Adipose tissue (tissue), 3 donors: Measurements from ENCODE around the gene ENG. TPM values are rescaled to one million over a fixed set of nuclear protein-coding genes. Genes with fewer than 3 reads are reported as not detected.
"Not testable (repeated sequence)": the region's sequence is repeated elsewhere in the genome, so short reads cannot be mapped to it uniquely, and the experiment has no call there.

Source experiments
- H3K27ac ChIP-seq: one replicate; pipeline ENCODE4 v1.5.1; 2013; ENCODE audit warnings: low read depth, low read length
- WGBS, 3 donors: extraction: QIAGEN DNeasy Blood & Tissue Kit; methylation state at CpG; one replicate each; pipeline ENCODE4 v1.1.7; 2013; 5-methylcytosine and 5-hydroxymethylcytosine counted together
- polyA plus RNA-seq, 3 donors: library from polyadenylated mRNA; stranded (reverse); fragments of 200-250 nt; gene quantifications; one replicate each; pipeline ENCODE4 v1.2.3, GENCODE V29; 2013
- donor health status: healthy with polysubstance abuse.
- donor health status: Bipolar disorder and iron deficiency.
- donor health status: healthy.

ENG gene
- polyA plus RNA-seq, 3 donors = 37.9 to 180 (median 107) TPM

GRCh38 chr9:127881715-127882114 is 27.3 kb upstream of the ENG start:
- not testable (repeated sequence) for H3K27ac ChIP-seq
- WGBS, 3 donors = 79 to 85% (median 84%) methylated on average over 3 of the region's 3 CpGs

- WGBS, 3 donors = 74 to 82% (median 74%) methylated on average over 8 of the region's 8 CpGs
- H3K27ac ChIP-seq = no peak overlapping the region
Observed at GRCh38 chr9:127880143-127880542, 25.7 kb upstream of the ENG start.

GRCh38 chr9:127878652-127879390 is 24.4 kb upstream of the ENG start:
- WGBS, 3 donors = 68 to 70% (median 68%) methylated on average over 8 of the region's 8 CpGs
- H3K27ac ChIP-seq = no peak overlapping the region

GRCh38 chr9:127878001-127878651 is 23.7 kb upstream of the ENG start:
- WGBS, 3 donors = 38 to 56% (median 52%) methylated on average over 18 of the region's 18 CpGs

GRCh38 chr9:127877566-127877998 is 23.1 kb upstream of the ENG start, which contains the start of gene AK1:
TSS of gene AK1 (minus strand) at chr9:127877675. CDS start at chr9:127874617, 3,058 bp downstream.
- WGBS, 3 donors = 1 to 2% (median 2%) methylated on average over 33 to 44 of the region's 44 CpGs

More at GRCh38 chr9:127878001-127878651, 23.7 kb upstream of the ENG start:
- no peak overlapping the region for H3K27ac ChIP-seq

GRCh38 chr9:127876764-127877562 is 22.5 kb upstream of the ENG start:
- 26 to 35% (median 33%) methylated on average over 25 to 26 of the region's 26 CpGs for WGBS, 3 donors
- no peak overlapping the region for H3K27ac ChIP-seq

More at GRCh38 chr9:127877566-127877998, 23.1 kb upstream of the ENG start, which contains the start of gene AK1:
- H3K27ac ChIP-seq = no peak within 1 kb of the TSS

GRCh38 chr9:127876026-127876763 is 21.7 kb upstream of the ENG start:
- no peak overlapping the region for H3K27ac ChIP-seq
- 75 to 81% (median 80%) methylated on average over 14 of the region's 14 CpGs for WGBS, 3 donors

GRCh38 chr9:127875306-127875966 is 21.0 kb upstream of the ENG start:
- WGBS, 3 donors = 74 to 81% (median 77%) methylated on average over 9 to 10 of the region's 10 CpGs

GRCh38 chr9:127874301-127875221 is 20.1 kb upstream of the ENG start:
- WGBS, 3 donors = 76 to 82% (median 77%) methylated on average over 19 of the region's 19 CpGs
- H3K27ac ChIP-seq = no peak overlapping the region

More at GRCh38 chr9:127875306-127875966, 21.0 kb upstream of the ENG start:
- no peak overlapping the region for H3K27ac ChIP-seq

GRCh38 chr9:127873886-127874285 is 19.4 kb upstream of the ENG start:
- no peak overlapping the region for H3K27ac ChIP-seq
- WGBS, 3 donors = 28 to 49% (median 49%) methylated on average over 9 to 10 of the region's 10 CpGs

- no peak overlapping the region for H3K27ac ChIP-seq
- WGBS, 3 donors = 76 to 83% (median 82%) methylated on average over 19 of the region's 19 CpGs
Observed at GRCh38 chr9:127873223-127873691, 18.8 kb upstream of the ENG start.

- WGBS, 3 donors = 94 to 95% (median 95%) methylated on average over 19 to 20 of the region's 20 CpGs
- H3K27ac ChIP-seq = no peak overlapping the region
Observed at GRCh38 chr9:127872369-127873222, 18.1 kb upstream of the ENG start.

- no peak overlapping the region for H3K27ac ChIP-seq
- WGBS, 3 donors = 83 to 89% (median 87%) methylated on average over 9 of the region's 9 CpGs
Observed at GRCh38 chr9:127871531-127871930, 17.1 kb upstream of the ENG start.

- 83 to 87% (median 84%) methylated on average over 12 of the region's 12 CpGs for WGBS, 3 donors
- H3K27ac ChIP-seq = no peak overlapping the region
Observed at GRCh38 chr9:127870887-127871286, 16.4 kb upstream of the ENG start.

GRCh38 chr9:127870153-127870491 is 15.7 kb upstream of the ENG start:
- WGBS, 3 donors = 63 to 83% (median 79%) methylated on average over 8 to 9 of the region's 9 CpGs
- H3K27ac ChIP-seq = not testable (repeated sequence)
